ENCODE results near the gene PIK3R6.

DNA sequence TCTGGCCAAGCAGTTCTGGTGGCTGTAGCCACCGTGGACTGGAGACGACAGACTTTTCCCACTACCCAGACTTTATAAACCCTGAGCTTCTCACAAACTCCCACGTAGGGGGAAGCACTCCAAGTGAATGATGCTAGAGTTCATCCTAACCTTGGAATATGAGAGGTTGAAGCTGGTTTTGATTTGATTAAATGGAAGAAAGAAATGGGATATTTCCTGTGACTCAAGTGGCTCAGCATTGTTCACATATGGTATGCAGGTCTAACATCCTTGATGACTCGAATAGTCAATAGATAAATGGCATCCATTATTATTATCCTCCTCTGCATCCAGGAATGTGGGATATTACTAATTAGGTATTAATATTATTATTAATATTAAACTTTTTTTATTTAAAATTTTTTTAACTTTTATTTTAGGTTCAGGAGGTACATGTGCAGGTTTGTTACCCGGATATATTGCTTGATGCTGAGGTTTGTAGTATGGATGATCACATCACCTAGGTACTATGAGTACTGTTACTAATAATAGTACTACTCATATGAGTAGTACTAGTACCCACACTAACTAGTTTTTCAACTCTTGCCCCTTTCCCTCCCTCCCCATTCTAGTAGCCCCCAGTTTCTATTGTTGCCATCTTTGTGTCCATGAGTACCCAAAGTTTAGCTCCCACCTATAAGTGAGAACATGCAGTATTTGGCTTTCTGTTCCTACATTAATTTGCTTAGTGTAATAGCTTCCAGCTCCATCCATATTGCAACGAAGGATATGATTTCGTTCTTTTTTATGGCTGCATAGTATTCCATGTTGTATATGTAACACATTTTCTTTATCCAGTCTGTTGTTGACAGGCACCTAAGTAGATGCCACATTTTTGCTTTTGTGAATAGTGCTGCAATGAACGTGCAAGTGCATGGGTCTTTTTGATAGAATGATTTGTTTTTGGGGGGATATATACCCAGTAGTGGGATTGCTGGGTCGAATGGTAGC lies 22.9 kb downstream of the PIK3R6 start:
- no peak for TF ChIP-seq POLR2AphosphoS5 (IDR thresholded peaks at IDR 0.05; ENCODE audit: borderline replicate concordance, low read depth, low read length)
- no peak for TF ChIP-seq EZH2 (IDR thresholded peaks at IDR 0.05)
